ENCODE measurements around the gene GRIN2A. TPM values are rescaled to one million over a fixed set of nuclear protein-coding genes. Genes with fewer than 3 reads are reported as not detected.

GRIN2A gene
- total RNA-seq, 2 experiments from 2014 or later = not detected

GRCh38 chr16:10154389-10154788 lies 27.8 kb downstream of the GRIN2A start:
- POLR2A ChIA-PET = no interaction called here
- intact Hi-C loops (cut with micrococcal nuclease) = no loop called here
- CTCF ChIA-PET = no interaction called here
- Mint-ChIP-seq H3K27me3 (peaks cover 12% of the 10 kb centered on the region), H3K4me3 (no peak overlapping the region), H3K4me1 (ENCODE audit: low read depth) (no peaks in the 10 kb centered on the region), H3K27ac (no peak overlapping the region), H3K36me3 (ENCODE audit: low read depth) (no peaks in the 10 kb centered on the region), H3K9me3 (no peaks in the 10 kb centered on the region)
- no peak for DNase-seq
- ATAC-seq = no peak
- no peak for TF ChIP-seq CTCF (IDR thresholded peaks at IDR 0.05)

GRCh38 chr16:10153985-10154384 lies 28.2 kb downstream of the GRIN2A start:
- POLR2A ChIA-PET = no interaction called here
- no peaks in the 10 kb centered on the region for H3K9me3 Mint-ChIP-seq
- intact Hi-C loops (cut with micrococcal nuclease) = no loop called here
- no peaks in the 10 kb centered on the region for H3K4me1 Mint-ChIP-seq (ENCODE audit: low read depth)
- CTCF ChIA-PET = no interaction called here
- TF ChIP-seq CTCF (IDR thresholded peaks at IDR 0.05) = no peak
- H3K36me3 Mint-ChIP-seq (ENCODE audit: low read depth) = no peaks in the 10 kb centered on the region
- no peak for DNase-seq
- H3K27ac Mint-ChIP-seq = no peak overlapping the region
- peaks cover 12% of the 10 kb centered on the region for H3K27me3 Mint-ChIP-seq
- no peak for ATAC-seq
- no peak overlapping the region for H3K4me3 Mint-ChIP-seq

- intact Hi-C loops (cut with micrococcal nuclease) = no loop called here
- Mint-ChIP-seq H3K9me3 (no peaks in the 10 kb centered on the region), H3K27ac (no peak overlapping the region), H3K27me3 (peaks cover 16% of the 10 kb centered on the region), H3K4me1 (ENCODE audit: low read depth) (no peaks in the 10 kb centered on the region), H3K4me3 (no peak overlapping the region), H3K36me3 (ENCODE audit: low read depth) (no peaks in the 10 kb centered on the region)
- ATAC-seq (no peak), DNase-seq (no peak)
- TF ChIP-seq CTCF (IDR thresholded peaks at IDR 0.05) = no peak
- POLR2A ChIA-PET = no interaction called here
- CTCF ChIA-PET = interaction anchor here (1.3 kb wide), 1 partner anchor 8 kb away, joined by 3 read pairs; no protein-coding TSS in a partner anchor
These were observed 30.5 kb downstream of the GRIN2A start for GRCh38 chr16:10151718-10152117.

- Mint-ChIP-seq H3K4me3 (no peak overlapping the region), H3K36me3 (ENCODE audit: low read depth) (no peaks in the 10 kb centered on the region), H3K9me3 (no peaks in the 10 kb centered on the region), H3K27me3 (peaks cover 16% of the 10 kb centered on the region), H3K4me1 (ENCODE audit: low read depth) (no peaks in the 10 kb centered on the region), H3K27ac (no peak overlapping the region)
- TF ChIP-seq CTCF (IDR thresholded peaks at IDR 0.05) = no peak
- ChIA-PET POLR2A (no interaction called here), CTCF (interaction anchor here (1.3 kb wide), 1 partner anchor 9 kb away, joined by 3 read pairs; no protein-coding TSS in a partner anchor)
- no peak for DNase-seq
- intact Hi-C loops (cut with micrococcal nuclease) = no loop called here
- ATAC-seq = no peak
These were observed 31.3 kb downstream of the GRIN2A start for GRCh38 chr16:10150906-10151305.

GRCh38 chr16:10145542-10146035 lies 36.6 kb downstream of the GRIN2A start:
- H3K4me1 Mint-ChIP-seq (ENCODE audit: low read depth) = no peaks in the 10 kb centered on the region
- ATAC-seq (no peak), DNase-seq (no peak)
- no peak overlapping the region for H3K4me3 Mint-ChIP-seq
- POLR2A ChIA-PET = no interaction called here
- no peaks in the 10 kb centered on the region for H3K9me3 Mint-ChIP-seq
- no peak overlapping the region for H3K27ac Mint-ChIP-seq
- intact Hi-C loops (cut with micrococcal nuclease) = no loop called here
- TF ChIP-seq CTCF (IDR thresholded peaks at IDR 0.05) = no peak
- peaks cover 9% of the 10 kb centered on the region for H3K27me3 Mint-ChIP-seq
- H3K36me3 Mint-ChIP-seq (ENCODE audit: low read depth) = no peaks in the 10 kb centered on the region
- CTCF ChIA-PET = no interaction called here

Measured in activated CD8-positive, alpha-beta T cell treated with anti-CD3 and anti-CD28 coated beads for 36 hours (primary cell).